ENCODE measurements around the gene YIPF2. TPM values are rescaled to one million over a fixed set of nuclear protein-coding genes. Genes with fewer than 3 reads are reported as not detected.

YIPF2 gene
- total RNA-seq, 1 experiment from 2014 or later = 82.8 TPM

Other genes starting within 250 kb of the YIPF2 start
- 95.3 and 97.4 TPM in 2 replicates for gene QTRT1, start 227.2 kb downstream of the YIPF2 start, total RNA-seq (2014; rRNA removed; shearing (Covaris generic); ENCODE audit: low replicate concordance)
- gene DNM2, start 210.6 kb downstream of the YIPF2 start, total RNA-seq (2014; rRNA removed; shearing (Covaris generic); ENCODE audit: low replicate concordance) = 104 and 116 TPM in 2 replicates
- 112 and 120 TPM in 2 replicates for gene TMED1, start 92.4 kb downstream of the YIPF2 start, total RNA-seq (2014; rRNA removed; shearing (Covaris generic); ENCODE audit: low replicate concordance)
- gene C19orf38, start 80.2 kb downstream of the YIPF2 start, total RNA-seq (2014; rRNA removed; shearing (Covaris generic); ENCODE audit: low replicate concordance) = 0.30 TPM in 1 of 2 replicates, not detected in the other
- gene CARM1, start 57.1 kb downstream of the YIPF2 start, total RNA-seq (2014; rRNA removed; shearing (Covaris generic); ENCODE audit: low replicate concordance) = 28.9 and 45.7 TPM in 2 replicates
- 29.3 and 39.2 TPM in 2 replicates for gene TIMM29, start 172 bp upstream of the YIPF2 start, total RNA-seq (2014; rRNA removed; shearing (Covaris generic); ENCODE audit: low replicate concordance)
- 133 and 134 TPM in 2 replicates for gene SMARCA4, start 32.4 kb upstream of the YIPF2 start, total RNA-seq (2014; rRNA removed; shearing (Covaris generic); ENCODE audit: low replicate concordance)
- 23.5 and 32.0 TPM in 2 replicates for gene LDLR, start 160.8 kb upstream of the YIPF2 start, total RNA-seq (2014; rRNA removed; shearing (Covaris generic); ENCODE audit: low replicate concordance)
- gene SPC24, start 227.1 kb upstream of the YIPF2 start, total RNA-seq (2014; rRNA removed; shearing (Covaris generic); ENCODE audit: low replicate concordance) = 69.7 and 113 TPM in 2 replicates

Data from MG63 (cell line).